GM12801 (cell line): Measurements from ENCODE around the gene VCPKMT.

Experiments
- CTCF ChIP-seq: IDR thresholded peaks from one replicate; pipeline ENCODE4 v1.5.1; 2011; ENCODE audit warnings: control low read depth; ENCODE audit not compliant: insufficient read length; ENCODE audit errors: extremely low read depth

Gene VCPKMT

GRCh38 chr14:50063876-50064420, 52.4 kb downstream of the VCPKMT start:
- TF ChIP-seq CTCF = no peak

- no peak for TF ChIP-seq CTCF
These were observed 53.8 kb downstream of the VCPKMT start for GRCh38 chr14:50062438-50063085.

GRCh38 chr14:50061664-50062437, 54.5 kb downstream of the VCPKMT start:
- TF ChIP-seq CTCF = no peak

- TF ChIP-seq CTCF = no peak
These were observed 55.3 kb downstream of the VCPKMT start for GRCh38 chr14:50060871-50061663.

- no peak for TF ChIP-seq CTCF
These were observed 56.4 kb downstream of the VCPKMT start for GRCh38 chr14:50059763-50060616.
